HG02852 (cell line): ENCODE results near the gene MCUR1.
"Not testable (repeated sequence)": the region's sequence is repeated elsewhere in the genome, so short reads cannot be mapped to it uniquely, and the experiment has no call there.

Source experiments
- ATAC-seq: cut with Tn5 transposase; IDR thresholded peaks from one replicate; pipeline ENCODE4 v1.9.1; 2021; ENCODE audit warnings: mild to moderate bottlenecking, moderate library complexity; ENCODE audit not compliant: unreplicated experiment

MCUR1 gene

GRCh38 chr6:13814176-13814937 lies at the start of gene MCUR1:
Gene MCUR1 (minus strand): TSS chr6:13814557. CDS start chr6:13814429, 128 bp downstream.
- ATAC-seq: peak; percentile 78

GRCh38 chr6:13863699-13864155 lies 49.4 kb upstream of the MCUR1 start:
- ATAC-seq: no peak

GRCh38 chr6:13860556-13861185 lies 46.3 kb upstream of the MCUR1 start:
- ATAC-seq: not testable (repeated sequence)

- ATAC-seq: no peak
Measured at GRCh38 chr6:13859871-13860555, 45.7 kb upstream of the MCUR1 start.

- ATAC-seq: no peak
Measured at GRCh38 chr6:13854716-13855250, 40.4 kb upstream of the MCUR1 start.

- no peak for ATAC-seq
Measured at GRCh38 chr6:13853871-13854270, 39.5 kb upstream of the MCUR1 start.

GRCh38 chr6:13851803-13852202 lies 37.4 kb upstream of the MCUR1 start:
- ATAC-seq: no peak

GRCh38 chr6:13851330-13851729 lies 37.0 kb upstream of the MCUR1 start:
- ATAC-seq: no peak

GRCh38 chr6:13850690-13851089 lies 36.3 kb upstream of the MCUR1 start:
- ATAC-seq: not testable (repeated sequence)

GRCh38 chr6:13848522-13849150 lies 34.3 kb upstream of the MCUR1 start:
- no peak for ATAC-seq

- no peak for ATAC-seq
Measured at GRCh38 chr6:13847326-13848050, 33.1 kb upstream of the MCUR1 start.

- no peak for ATAC-seq
Measured at GRCh38 chr6:13846841-13847240, 32.5 kb upstream of the MCUR1 start.

GRCh38 chr6:13841936-13842335 lies 27.6 kb upstream of the MCUR1 start:
- ATAC-seq: no peak

GRCh38 chr6:13838616-13839015 lies 24.3 kb upstream of the MCUR1 start:
- no peak for ATAC-seq

- no peak for ATAC-seq
Measured at GRCh38 chr6:13836170-13836569, 21.8 kb upstream of the MCUR1 start.

- no peak for ATAC-seq
Measured at GRCh38 chr6:13834790-13835189, 20.4 kb upstream of the MCUR1 start.

- not testable (repeated sequence) for ATAC-seq
Measured at GRCh38 chr6:13834018-13834417, 19.7 kb upstream of the MCUR1 start.

GRCh38 chr6:13832778-13833177 lies 18.4 kb upstream of the MCUR1 start:
- no peak for ATAC-seq

- ATAC-seq: peak; percentile 89
Measured at GRCh38 chr6:13831615-13832014, 17.3 kb upstream of the MCUR1 start.

GRCh38 chr6:13830803-13831202 lies 16.4 kb upstream of the MCUR1 start:
- no peak for ATAC-seq
